Keratinocyte (primary cell): Measurements from ENCODE around the gene DOP1A. TPM values are rescaled to one million over a fixed set of nuclear protein-coding genes. Genes with fewer than 3 reads are reported as not detected.

ENCODE experiments used
- DNase-seq: peaks from one replicate; pipeline ENCODE4 v3.0.0-alpha.2; 2011; ENCODE audit warnings: low read depth, missing footprints, low spot score
- FAIRE-seq: peaks from 2 replicates; lab custom pipeline; 2011; peaks lifted over from hg19 to GRCh38; lab: Jason Lieb, UNC
- H2AFZ ChIP-seq: 2 replicates; pipeline ENCODE4 v1.6.0; 2012; ENCODE audit warnings: low read length, control low read depth, inconsistent platforms; ENCODE audit not compliant: control insufficient read depth
- H3K27ac ChIP-seq: 2 replicates; pipeline ENCODE4 v1.5.1; 2011; ENCODE audit warnings: low read length; ENCODE audit not compliant: control insufficient read depth, insufficient read depth
- H3K27me3 ChIP-seq: 3 replicates; pipeline ENCODE4 v1.6.0; 2011; ENCODE audit warnings: low read length; ENCODE audit not compliant: control insufficient read depth, insufficient read depth; ENCODE audit errors: extremely low read depth
- H3K36me3 ChIP-seq, 2 experiments: 2 replicates in 1 of 2; 3 replicates in 1 of 2; pipeline ENCODE4 v1.5.1; 2011; ENCODE audit warnings: low read length in 2 of 2, mild to moderate bottlenecking in 1 of 2; ENCODE audit not compliant: control insufficient read depth in 2 of 2, insufficient read depth in 2 of 2; ENCODE audit errors: extremely low read depth in 1 of 2
- H3K4me1 ChIP-seq: 3 replicates; pipeline ENCODE4 v1.5.1; 2011; ENCODE audit warnings: low read length; ENCODE audit not compliant: control insufficient read depth, insufficient read depth; ENCODE audit errors: extremely low read depth
- H3K4me2 ChIP-seq: 3 replicates; pipeline ENCODE4 v1.6.0; 2011; ENCODE audit warnings: low read depth, low read length; ENCODE audit not compliant: control insufficient read depth, insufficient read depth; ENCODE audit errors: extremely low read depth
- H3K4me3 ChIP-seq, 3 experiments: fragments of 200-600 bp in 1 of 3; sonication (generic) in 1 of 3; 2 replicates in 2 of 3; 3 replicates in 1 of 3; pipeline ENCODE4 v1.5.1; 2011 to 2016; ENCODE audit warnings: low read length in 3 of 3, mild to moderate bottlenecking in 3 of 3, control low read depth in 2 of 3, inconsistent platforms in 1 of 3, low read depth in 1 of 3, mixed read lengths in 1 of 3, mixed run types in 1 of 3, moderate library complexity in 1 of 3; ENCODE audit not compliant: control insufficient read depth in 2 of 3, insufficient read depth in 2 of 3; ENCODE audit errors: extremely low read depth in 1 of 3
- H3K79me2 ChIP-seq: 2 replicates; pipeline ENCODE4 v1.6.0; 2012; ENCODE audit warnings: low read length; ENCODE audit not compliant: control insufficient read depth, insufficient read depth
- H3K9ac ChIP-seq: 3 replicates; pipeline ENCODE4 v1.6.0; 2011; ENCODE audit warnings: low read length; ENCODE audit not compliant: control insufficient read depth, insufficient read depth; ENCODE audit errors: extremely low read depth
- H3K9me1 ChIP-seq: 3 replicates; pipeline ENCODE4 v1.6.0; 2011; ENCODE audit warnings: low read length; ENCODE audit not compliant: control insufficient read depth, insufficient read depth; ENCODE audit errors: extremely low read depth
- H3K9me3 ChIP-seq: 2 replicates; pipeline ENCODE4 v1.5.1; 2012; ENCODE audit warnings: low read depth, low read length; ENCODE audit not compliant: control insufficient read depth
- H4K20me1 ChIP-seq: 3 replicates; pipeline ENCODE4 v1.6.0; 2011; ENCODE audit warnings: low read length; ENCODE audit not compliant: control insufficient read depth, insufficient read depth; ENCODE audit errors: extremely low read depth
- CTCF ChIP-seq, 3 experiments: IDR thresholded peaks in 1 of 3; conservative IDR thresholded peaks in 1 of 3; optimal IDR thresholded peaks in 1 of 3; 2 replicates in 2 of 3; 3 replicates in 1 of 3; pipeline versions ENCODE3 to v1.5.1; 2011; ENCODE audit warnings: low read length in 3 of 3, mild to moderate bottlenecking in 3 of 3, moderate library complexity in 2 of 3, control low read depth in 1 of 3, inconsistent platforms in 1 of 3; ENCODE audit not compliant: insufficient read depth in 2 of 3; ENCODE audit errors: extremely low read depth in 1 of 3
- EZH2 ChIP-seq: IDR thresholded peaks from one replicate; pipeline ENCODE4 v1.6.1; 2012; ENCODE audit warnings: inconsistent platforms, mild to moderate bottlenecking, low read length, moderate library complexity
- dilution Hi-C: fragments of 300-500 bp; cut with MboI; formaldehyde crosslinking; loops from one replicate; pipeline ENCODE4 v1.7.0; 2020; ENCODE audit warnings: low sequenced_read_pairs; ENCODE audit not compliant: extremely low pct_ligation_motif_present
- polyA plus RNA-seq, 5 experiments: library from polyadenylated mRNA; depleted of rRNA in 3 of 5; stranded (reverse) in 3 of 5; stranded (forward) in 1 of 5; unstranded in 1 of 5; fragments of >200 nt; gene quantifications; 1 replicate in 1 of 5; 2 replicates in 3 of 5; 3 replicates in 1 of 5; pipeline versions ENCODE4 v1.2.1 to v1.2.3, GENCODE V29; 2011 to 2012; ENCODE audit warnings: missing spikeins in 2 of 5, low read depth in 1 of 5, low replicate concordance in 1 of 5

Gene DOP1A
- polyA plus RNA-seq, 1 donor (not counting 4 experiments of a cell fraction or from before 2014, with no cell fraction given), result 14.1 TPM

GRCh38 chr6:83055366-83055964 is 12.0 kb upstream of the DOP1A start:
- Histone ChIP-seq H3K4me2 (no peak overlapping the region), H2AFZ (no peak overlapping the region), H3K27me3 (no peaks in the 10 kb centered on the region), H3K9me1 (no peaks in the 10 kb centered on the region), H3K9me3 (no peaks in the 10 kb centered on the region), H3K79me2 (no peaks in the 10 kb centered on the region), H4K20me1 (no peaks in the 10 kb centered on the region), H3K4me3 (no peak overlapping the region), H3K9ac (no peak overlapping the region), H3K4me1 (peaks cover 4% of the 10 kb centered on the region), H3K27ac (no peak overlapping the region), H3K36me3 (peaks cover 0 to 3% of the 10 kb centered on the region in 2 experiments)
- TF ChIP-seq CTCF (optimal IDR thresholded peaks at IDR 0.05 in 1 of 3, IDR thresholded peaks at IDR 0.05 in 1 of 3, conservative IDR thresholded peaks at IDR 0.05 in 1 of 3; ENCODE audit: extremely low read depth in 1 of 3, insufficient read depth in 2 of 3, low read length in 3 of 3), result peak; percentile 63 to 80 (median 69)
- TF ChIP-seq EZH2, result no peak
- DNase-seq (no peak), FAIRE-seq (peak; percentile 20)
- dilution Hi-C loops, result no loop called here

GRCh38 chr6:83057705-83058321 is 9.7 kb upstream of the DOP1A start:
- H3K9me3 ChIP-seq, result no peaks in the 10 kb centered on the region
- H3K9ac ChIP-seq, result no peak overlapping the region
- H3K4me3 ChIP-seq, result no peak overlapping the region
- no peaks in the 10 kb centered on the region for H3K27me3 ChIP-seq
- no peak overlapping the region for H2AFZ ChIP-seq
- peak; percentile 85 for FAIRE-seq
- H3K27ac ChIP-seq, result no peak overlapping the region
- H3K9me1 ChIP-seq, result no peaks in the 10 kb centered on the region
- dilution Hi-C loops, result no loop called here
- DNase-seq, result no peak
- peaks cover 4% of the 10 kb centered on the region for H3K4me1 ChIP-seq
- TF ChIP-seq EZH2, result no peak
- peak; percentile 72 to 85 (median 84) for TF ChIP-seq CTCF (optimal IDR thresholded peaks at IDR 0.05 in 1 of 3, IDR thresholded peaks at IDR 0.05 in 1 of 3, conservative IDR thresholded peaks at IDR 0.05 in 1 of 3; ENCODE audit: extremely low read depth in 1 of 3, insufficient read depth in 2 of 3, low read length in 3 of 3)
- no peaks in the 10 kb centered on the region for H3K79me2 ChIP-seq
- no peaks in the 10 kb centered on the region for H4K20me1 ChIP-seq
- peaks cover 0 to 2% of the 10 kb centered on the region in 2 experiments for H3K36me3 ChIP-seq
- H3K4me2 ChIP-seq, result no peak overlapping the region
